DMS53 treated with DMSO at 0.1 percent for 48 hours (cell line): ENCODE data around the gene VAC14.

ENCODE experiments used
- DNase-seq: peaks from one replicate; lab custom pipeline; 2025; ENCODE audit not compliant: unreplicated experiment; lab: John Stamatoyannopoulos, UW

Gene VAC14

GRCh38 chr16:70786020-70786755 is 14.8 kb downstream of the VAC14 start:
- DNase-seq, result no peak

- no peak for DNase-seq
Measured at GRCh38 chr16:70784692-70785555, 16.0 kb downstream of the VAC14 start.

DNA sequence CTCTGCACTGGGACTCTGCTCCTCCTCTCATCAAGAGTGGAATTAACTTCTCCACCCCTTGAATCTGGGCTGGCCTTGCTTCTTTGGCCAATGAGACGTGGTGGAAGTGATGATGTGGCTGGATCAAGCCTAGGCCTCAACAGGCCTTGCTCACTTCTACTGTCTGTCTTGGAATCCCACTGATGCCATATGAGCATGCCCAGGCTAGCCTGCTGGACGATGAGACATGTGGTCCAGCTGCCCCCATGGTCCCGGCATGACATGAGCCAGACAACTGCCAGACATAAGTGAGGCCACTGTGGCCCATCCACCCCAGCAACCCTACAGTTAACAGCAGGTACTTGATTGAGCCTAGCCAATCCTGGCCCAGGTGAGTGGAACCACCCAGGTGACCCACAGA is 18.7 kb downstream of the VAC14 start:
- DNase-seq, result no peak

DNA sequence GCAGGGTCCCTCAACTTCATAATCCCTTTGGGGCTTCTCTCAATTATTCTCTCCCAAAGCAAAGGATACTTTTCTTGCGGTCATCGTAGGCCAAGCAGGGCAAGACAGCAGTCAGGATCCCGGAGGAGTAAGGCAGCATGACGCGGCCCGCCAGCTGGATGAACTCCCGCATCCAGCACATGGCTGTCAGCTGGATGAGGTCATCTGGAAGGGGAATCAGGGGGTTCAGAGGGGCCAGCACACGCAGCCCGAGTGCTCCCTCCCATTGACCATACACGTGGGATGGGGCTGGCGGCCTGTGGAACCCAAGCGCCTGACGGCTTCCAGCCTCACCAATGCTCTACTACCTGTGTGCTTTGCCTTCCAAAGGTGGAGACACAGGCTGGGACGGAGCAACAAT is 19.2 kb downstream of the VAC14 start:
- DNase-seq, result no peak

GRCh38 chr16:70780546-70780945 is 20.4 kb downstream of the VAC14 start:
- no peak for DNase-seq

GRCh38 chr16:70779361-70779760 is 21.6 kb downstream of the VAC14 start:
- DNase-seq, result no peak

DNA sequence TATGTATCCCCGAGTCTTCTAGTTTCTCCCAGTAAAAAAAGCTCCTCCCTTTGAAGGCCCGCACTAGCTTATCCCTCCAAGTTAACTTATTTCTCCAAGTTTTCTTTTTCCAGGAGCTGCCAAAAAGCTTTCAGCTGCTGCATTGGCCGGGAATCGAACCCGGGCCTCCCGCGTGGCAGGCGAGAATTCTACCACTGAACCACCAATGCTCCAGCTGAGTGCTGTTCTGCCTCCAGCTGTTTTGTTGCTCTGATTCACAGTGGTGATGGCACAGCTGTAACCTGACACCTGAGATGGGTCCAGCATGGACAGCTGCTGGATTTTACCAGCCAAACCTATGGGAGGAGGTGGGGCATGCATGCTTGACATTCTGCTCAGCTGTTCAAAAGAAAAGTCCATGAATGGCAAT is 22.1 kb downstream of the VAC14 start:
- peak; percentile 56 for DNase-seq

GRCh38 chr16:70777973-70778406 is 23.0 kb downstream of the VAC14 start:
- DNase-seq, result no peak

DNA sequence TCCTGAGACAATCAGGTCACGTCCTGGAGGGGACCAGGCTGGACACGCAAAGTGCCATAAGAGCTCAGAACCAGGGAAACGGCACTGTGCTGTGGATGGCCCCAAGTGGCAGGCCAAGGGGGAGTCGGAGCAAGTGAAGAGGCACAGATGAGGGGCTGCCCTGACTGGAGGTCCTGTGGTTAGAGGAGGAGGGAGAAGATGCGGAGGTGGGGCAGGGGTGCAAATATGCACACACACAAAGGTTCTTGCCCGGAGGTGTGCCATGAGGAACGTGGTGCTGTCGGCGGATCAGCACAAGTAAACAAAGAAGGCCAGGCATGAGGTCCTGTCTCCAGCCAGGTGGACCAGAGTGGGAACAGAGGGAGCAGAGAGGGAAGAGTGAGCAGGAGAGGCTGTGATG is 23.5 kb downstream of the VAC14 start:
- DNase-seq, result no peak

DNA sequence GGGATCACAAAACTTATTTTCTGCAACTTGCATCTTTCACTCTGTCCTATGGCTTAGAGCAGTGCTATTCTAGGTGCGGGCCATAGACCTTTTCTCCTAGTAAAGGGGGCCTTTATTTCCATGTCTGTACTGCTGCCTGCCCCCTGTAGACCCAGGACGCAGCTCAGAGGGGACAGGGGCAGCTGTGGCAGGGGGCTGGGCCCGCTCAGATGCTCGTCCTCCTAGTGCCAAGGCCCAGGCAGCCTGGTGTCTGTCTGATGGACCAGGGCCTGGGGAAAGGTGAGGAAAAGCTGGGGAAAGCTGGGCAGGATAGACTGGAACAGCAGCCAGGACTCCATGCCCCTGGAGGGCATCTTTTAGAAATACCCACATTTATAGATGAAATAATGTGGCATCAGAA is 25.6 kb downstream of the VAC14 start:
- no peak for DNase-seq

DNA sequence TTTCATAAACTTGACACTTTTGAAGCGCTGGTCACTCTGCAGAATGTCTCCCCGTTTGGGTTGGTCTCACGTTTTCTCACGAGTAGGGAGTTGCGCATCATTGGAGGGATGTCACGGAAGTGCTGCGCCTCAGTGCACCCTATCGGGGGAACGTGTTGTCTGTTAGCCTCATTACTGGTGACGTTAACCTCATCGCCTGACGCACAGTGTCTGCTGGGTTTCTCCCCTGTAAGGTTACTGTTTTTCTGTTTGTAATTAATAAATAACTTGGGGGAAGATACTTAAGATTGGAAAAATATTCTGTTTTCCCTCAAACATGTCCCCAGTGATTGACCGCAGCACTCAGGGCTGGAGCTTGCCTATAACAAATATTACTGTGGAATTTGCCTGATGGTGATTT is 26.7 kb downstream of the VAC14 start:
- DNase-seq, result no peak

DNA sequence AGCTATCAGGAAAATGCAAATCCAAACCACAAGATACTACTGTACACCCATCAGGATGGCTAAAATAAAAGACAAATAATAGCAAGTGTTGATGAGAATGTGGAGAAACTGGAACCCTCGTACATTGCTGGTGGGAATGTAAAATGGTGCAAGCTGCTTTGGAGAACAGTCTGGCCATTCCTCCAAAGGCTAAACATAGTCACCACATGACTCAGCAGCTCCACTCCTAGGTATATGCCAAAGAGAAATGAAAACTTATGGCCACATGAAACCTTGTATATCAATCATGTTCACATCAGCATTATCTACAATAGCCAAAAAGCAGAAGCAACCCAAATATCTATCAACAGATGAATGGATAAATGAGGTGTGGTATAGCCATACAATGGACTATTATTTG is 28.5 kb downstream of the VAC14 start:
- no peak for DNase-seq

GRCh38 chr16:70770626-70771552 is 30.1 kb downstream of the VAC14 start:
- DNase-seq, result peak; percentile 3

- DNase-seq, result no peak
Measured at GRCh38 chr16:70770291-70770625, 30.7 kb downstream of the VAC14 start.

DNA sequence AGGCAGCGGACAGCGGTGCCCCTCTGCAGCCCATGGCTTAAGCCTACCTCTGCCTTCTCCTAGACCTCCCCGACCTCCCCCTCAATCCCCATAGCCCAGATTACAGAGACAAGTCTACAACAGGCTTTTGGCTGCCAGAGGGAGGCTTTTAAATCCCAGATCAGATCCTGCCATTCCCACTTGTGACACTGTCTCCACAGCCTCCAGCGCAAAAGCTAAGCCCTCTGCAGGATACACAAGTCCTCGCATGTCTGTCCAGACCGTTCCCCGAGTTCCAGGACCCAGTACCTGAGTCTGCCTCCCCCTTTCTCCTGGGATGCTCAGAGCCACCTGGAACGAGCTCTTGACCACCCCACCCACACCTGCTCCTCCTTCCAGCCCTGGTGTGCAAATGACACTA is 31.2 kb downstream of the VAC14 start:
- DNase-seq, result no peak

- no peak for DNase-seq
Measured at GRCh38 chr16:70769131-70769530, 31.8 kb downstream of the VAC14 start.

GRCh38 chr16:70768203-70768580 is 32.8 kb downstream of the VAC14 start:
- DNase-seq, result no peak

GRCh38 chr16:70767377-70768202 is 33.4 kb downstream of the VAC14 start:
- no peak for DNase-seq

DNA sequence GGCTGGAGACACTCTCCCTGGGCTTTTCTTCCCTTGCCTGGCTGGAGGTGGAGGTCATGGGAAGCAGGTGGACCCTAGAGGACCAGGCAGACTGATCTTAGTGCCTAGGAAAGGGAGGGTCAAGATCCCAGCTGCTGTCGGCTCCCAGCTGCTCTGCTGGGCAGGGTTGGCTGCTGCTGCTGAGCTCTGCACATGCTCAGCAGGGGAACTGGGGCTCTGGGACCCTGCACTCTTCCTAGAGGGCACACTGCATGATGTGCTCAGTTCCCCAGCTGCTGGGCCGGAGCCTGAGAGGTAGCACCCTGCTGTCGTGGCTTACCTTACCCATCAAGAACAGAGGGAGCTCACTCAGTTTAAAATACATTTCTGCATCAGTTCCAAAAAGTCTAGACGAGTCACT is 34.3 kb downstream of the VAC14 start:
- DNase-seq, result no peak

- DNase-seq, result no peak
Measured at GRCh38 chr16:70766176-70766575, 34.8 kb downstream of the VAC14 start.

- no peak for DNase-seq
Measured at GRCh38 chr16:70765491-70765890, 35.5 kb downstream of the VAC14 start.
